Fibroblast of skin of scalp (primary cell): ENCODE data around the gene PELO.

ENCODE experiments used
- DNase-seq: peaks from one replicate; pipeline ENCODE4 v3.0.0-alpha.2; 2013

The PELO gene

GRCh38 chr5:52834320-52834719, 46.6 kb downstream of the PELO start:
- DNase-seq, result no peak

- peak; percentile 33 for DNase-seq
These were observed 49.4 kb downstream of the PELO start for GRCh38 chr5:52837068-52837467.
